OCI-LY7 (cell line): ENCODE results near the gene HIGD2B. TPM values are rescaled to one million over a fixed set of nuclear protein-coding genes. Genes with fewer than 3 reads are reported as not detected.

Source experiments
- BruUV-seq: library from RNA; stranded (reverse); fragments of 400-500 nt; replicated peaks from 2 replicates; lab custom pipeline; 2021; lab: Mats Ljungman, UMichigan
- CTCF ChIA-PET: fragments of 300-600 bp; sonication (Branson Sonifier 250); formaldehyde crosslinking; loops from one replicate; lab custom pipeline; 2022; ENCODE audit warnings: antibody characterized with exemption; ENCODE audit not compliant: unreplicated experiment; lab: Charles Lee
- POLR2A ChIA-PET: fragments of 300-600 bp; sonication (Branson Sonifier 250); formaldehyde crosslinking; loops from one replicate; lab custom pipeline; 2022; ENCODE audit warnings: antibody characterized with exemption; lab: Charles Lee
- DNase-seq: peaks from one replicate; pipeline ENCODE4 v3.0.0-alpha.2; 2015; ENCODE audit warnings: low spot score
- H2AFZ ChIP-seq: fragments of 200-600 bp; sonication (generic), shearing (Covaris generic); 2 replicates; pipeline ENCODE4 v1.6.1; 2014; ENCODE audit warnings: mild to moderate bottlenecking, antibody characterized with exemption, low read length, moderate library complexity
- H3K27ac ChIP-seq: fragments of 200-600 bp; sonication (generic); 2 replicates; pipeline ENCODE4 v1.5.1; 2014; ENCODE audit warnings: mixed run types, low read depth, mild to moderate bottlenecking, moderate library complexity, low read length, inconsistent platforms; ENCODE audit not compliant: poor library complexity, severe bottlenecking
- H3K36me3 ChIP-seq: fragments of 200-600 bp; sonication (generic); 2 replicates; pipeline ENCODE4 v1.6.1; 2014; ENCODE audit warnings: mild to moderate bottlenecking, antibody characterized with exemption, low read length, moderate library complexity, mixed read lengths; ENCODE audit not compliant: insufficient read depth
- H3K4me1 ChIP-seq: fragments of 200-600 bp; sonication (generic); 2 replicates; pipeline ENCODE4 v1.5.1; 2014; ENCODE audit warnings: mild to moderate bottlenecking, low read length; ENCODE audit not compliant: insufficient read depth, poor library complexity, severe bottlenecking
- H3K4me2 ChIP-seq: fragments of 200-600 bp; sonication (generic); 2 replicates; pipeline ENCODE4 v1.6.1; 2014; ENCODE audit warnings: mild to moderate bottlenecking, low read length
- H3K4me3 ChIP-seq: fragments of 200-600 bp; sonication (generic); 2 replicates; pipeline ENCODE4 v1.5.1; 2014; ENCODE audit warnings: mild to moderate bottlenecking, low read depth, low read length; ENCODE audit not compliant: poor library complexity, severe bottlenecking
- H3K79me2 ChIP-seq: fragments of 200-600 bp; sonication (generic); 2 replicates; pipeline ENCODE4 v1.6.1; 2016; ENCODE audit warnings: low read depth, mild to moderate bottlenecking, low read length, moderate library complexity, mixed read lengths; ENCODE audit not compliant: insufficient read depth
- H3K9me2 ChIP-seq: fragments of 200-600 bp; sonication (generic); 2 replicates; pipeline ENCODE4 v1.6.1; 2016; ENCODE audit warnings: mild to moderate bottlenecking, low read length, mixed read lengths; ENCODE audit not compliant: insufficient read depth
- H3K9me3 ChIP-seq: fragments of 200-600 bp; sonication (generic); 2 replicates; pipeline ENCODE4 v1.6.1; 2014; ENCODE audit warnings: mild to moderate bottlenecking, mixed run types, low read length, mixed read lengths
- H4K20me1 ChIP-seq: fragments of 200-600 bp; sonication (generic); 2 replicates; pipeline ENCODE4 v1.6.1; 2014; ENCODE audit warnings: mild to moderate bottlenecking, antibody characterized with exemption, low read length, moderate library complexity, mixed read lengths; ENCODE audit not compliant: insufficient read depth
- EZH2phosphoT487 ChIP-seq: fragments of 200-600 bp; sonication (generic); IDR thresholded peaks from 2 replicates; pipeline ENCODE4 v1.6.1; 2018; ENCODE audit warnings: low read depth, borderline replicate concordance, mild to moderate bottlenecking, mixed run types, antibody characterized with exemption, low read length, moderate library complexity, mixed read lengths
- intact Hi-C: fragments of 100-400 bp; cut with micrococcal nuclease; formaldehyde crosslinking; loops from one replicate; pipeline ENCODE4 v1.10.0; 2022; ENCODE audit not compliant: unreplicated experiment
- total RNA-seq, 2 experiments: library from RNA; depleted of rRNA in 1 of 2; stranded (reverse); fragments of >200 nt in 1 of 2; shearing (Covaris generic) in 1 of 2; gene quantifications; 2 replicates each; pipeline ENCODE4 v1.2.3, GENCODE V29; 2014 to 2022
- TF ChIP-seq, protein P1 (sequence below): fragments of 200-600 bp; sonication (generic); conservative IDR thresholded peaks from 2 replicates; pipeline ENCODE4 v1.5.1; 2014; ENCODE audit warnings: mild to moderate bottlenecking, antibody characterized with exemption, low read length, moderate library complexity, mixed read lengths

The HIGD2B gene
- total RNA-seq, 2 experiments from 2014 or later, result 0.22 TPM; not detected in 1

DNA sequence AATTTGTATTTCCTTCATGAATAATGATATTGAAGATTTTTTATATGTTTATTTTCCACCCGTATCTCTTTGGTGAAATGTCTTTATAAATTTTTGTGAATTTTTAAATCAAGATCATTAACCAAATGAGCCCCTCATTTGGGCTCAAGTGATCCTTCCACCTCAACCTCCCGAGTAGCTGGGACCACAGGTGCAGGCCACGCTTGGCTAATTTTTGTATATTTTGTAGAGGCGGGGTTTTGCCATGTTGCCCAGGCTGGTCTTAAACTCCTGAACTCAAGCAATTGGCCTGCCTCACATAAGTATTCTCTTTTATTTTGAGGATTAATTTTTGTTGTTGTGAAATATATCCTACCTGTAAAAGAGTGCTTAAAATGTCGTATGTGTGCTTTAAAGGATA is 5.0 kb upstream of the HIGD2B start:
- no peaks in the 10 kb centered on the region for H3K9me2 ChIP-seq
- intact Hi-C loops, result loop anchor here (5.0 kb wide), 1 partner anchor 91 kb away; the partner anchor contains the start of gene ADPGK
- peak overlapping the region; percentile 76; the same call in 1 of the 2 replicates for H2AFZ ChIP-seq
- H3K4me1 ChIP-seq, result peaks cover 40% of the 10 kb centered on the region
- peak overlapping the region; percentile 45 for H3K4me3 ChIP-seq
- H3K4me2 ChIP-seq, result peak overlapping the region; percentile 67
- DNase-seq, result peak; percentile 63
- ChIA-PET CTCF (no interaction called here), POLR2A (no interaction called here)
- BruUV-seq, result no TSS peak
- H3K9me3 ChIP-seq, result no peaks in the 10 kb centered on the region; the same call in 1 of the 2 replicates
- H3K36me3 ChIP-seq, result no peaks in the 10 kb centered on the region
- peaks cover 25% of the 10 kb centered on the region; the same call in 1 of the 2 replicates for H3K79me2 ChIP-seq
- no peak for TF ChIP-seq EZH2phosphoT487
- TF ChIP-seq, protein P1, sequence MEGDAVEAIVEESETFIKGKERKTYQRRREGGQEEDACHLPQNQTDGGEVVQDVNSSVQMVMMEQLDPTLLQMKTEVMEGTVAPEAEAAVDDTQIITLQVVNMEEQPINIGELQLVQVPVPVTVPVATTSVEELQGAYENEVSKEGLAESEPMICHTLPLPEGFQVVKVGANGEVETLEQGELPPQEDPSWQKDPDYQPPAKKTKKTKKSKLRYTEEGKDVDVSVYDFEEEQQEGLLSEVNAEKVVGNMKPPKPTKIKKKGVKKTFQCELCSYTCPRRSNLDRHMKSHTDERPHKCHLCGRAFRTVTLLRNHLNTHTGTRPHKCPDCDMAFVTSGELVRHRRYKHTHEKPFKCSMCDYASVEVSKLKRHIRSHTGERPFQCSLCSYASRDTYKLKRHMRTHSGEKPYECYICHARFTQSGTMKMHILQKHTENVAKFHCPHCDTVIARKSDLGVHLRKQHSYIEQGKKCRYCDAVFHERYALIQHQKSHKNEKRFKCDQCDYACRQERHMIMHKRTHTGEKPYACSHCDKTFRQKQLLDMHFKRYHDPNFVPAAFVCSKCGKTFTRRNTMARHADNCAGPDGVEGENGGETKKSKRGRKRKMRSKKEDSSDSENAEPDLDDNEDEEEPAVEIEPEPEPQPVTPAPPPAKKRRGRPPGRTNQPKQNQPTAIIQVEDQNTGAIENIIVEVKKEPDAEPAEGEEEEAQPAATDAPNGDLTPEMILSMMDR, result no peak
- peak overlapping the region; percentile 73 for H3K27ac ChIP-seq
- no peaks in the 10 kb centered on the region for H4K20me1 ChIP-seq

GRCh38 chr15:72688697-72689096 is 2.7 kb upstream of the HIGD2B start:
- no peak for TF ChIP-seq EZH2phosphoT487
- TF ChIP-seq, protein P1, result no peak

DNA sequence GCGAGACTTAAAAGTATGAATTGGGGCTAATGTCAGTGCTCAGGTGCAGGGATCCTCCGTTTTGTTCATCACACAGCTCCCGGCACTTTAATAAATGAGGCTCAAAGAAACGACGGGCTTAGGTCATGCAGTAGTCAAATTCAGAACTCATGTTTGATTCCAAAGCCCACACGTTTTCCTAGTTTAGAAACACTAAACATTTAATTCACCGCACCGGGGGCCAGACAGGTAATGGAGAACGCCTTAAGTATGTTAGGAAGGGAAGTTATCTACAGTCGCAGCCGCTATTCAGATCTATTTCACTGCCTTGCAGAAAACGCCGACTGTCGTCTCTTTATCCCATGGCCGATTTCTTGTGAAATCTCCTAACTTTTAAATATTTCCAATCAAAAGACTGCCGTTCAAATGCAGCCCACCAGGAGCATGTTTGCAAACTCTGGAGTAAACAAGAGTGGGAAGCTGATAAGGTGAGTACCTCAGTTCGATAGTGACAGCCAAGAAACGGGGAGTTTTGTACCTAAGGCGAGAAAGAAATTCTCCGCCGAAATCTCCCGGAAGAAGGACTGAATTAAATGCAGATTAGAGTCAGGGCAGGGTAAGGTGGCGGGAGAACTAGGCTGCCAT is 569 bp downstream of the HIGD2B start:
- H3K36me3 ChIP-seq, result no peaks in the 10 kb centered on the region
- TF ChIP-seq, protein P1, result no peak
- TF ChIP-seq EZH2phosphoT487, result no peak
- H3K79me2 ChIP-seq, result peaks cover 12% of the 10 kb centered on the region; the same call in 1 of the 2 replicates
- H3K4me3 ChIP-seq, result peak overlapping the region; percentile 90
- TSS peak; percentile 99 for BruUV-seq
- no peaks in the 10 kb centered on the region for H4K20me1 ChIP-seq
- POLR2A ChIA-PET, result interaction anchor here (0.7 to 0.9 kb wide), 2 partner anchors 20 to 396 kb away, joined by 3 read pairs; no protein-coding TSS in a partner anchor
- CTCF ChIA-PET, result no interaction called here
- intact Hi-C loops, result loop anchor here (10.0 kb wide), 1 partner anchor 211 kb away; the partner anchor contains the start of gene ARIH1
- H3K4me2 ChIP-seq, result peak overlapping the region; percentile 95
- peak overlapping the region; percentile 91 for H2AFZ ChIP-seq
- peak overlapping the region; percentile 85 for H3K27ac ChIP-seq
- peaks cover 23% of the 10 kb centered on the region for H3K4me1 ChIP-seq
- H3K9me3 ChIP-seq, result no peaks in the 10 kb centered on the region
- no peaks in the 10 kb centered on the region for H3K9me2 ChIP-seq
- DNase-seq, result no peak

More at GRCh38 chr15:72688697-72689096, 2.7 kb upstream of the HIGD2B start:
- BruUV-seq, result no TSS peak
- CTCF ChIA-PET, result no interaction called here
- intact Hi-C loops, result loop anchor here (10.0 kb wide), 1 partner anchor 214 kb away; the partner anchor contains the start of gene ARIH1
- Histone ChIP-seq H4K20me1 (no peaks in the 10 kb centered on the region), H3K4me1 (peaks cover 49% of the 10 kb centered on the region), H2AFZ (no peak overlapping the region), H3K4me3 (no peak overlapping the region), H3K4me2 (no peak overlapping the region), H3K27ac (no peak overlapping the region), H3K36me3 (no peaks in the 10 kb centered on the region), H3K9me3 (no peaks in the 10 kb centered on the region; the same call in 1 of the 2 replicates), H3K79me2 (peaks cover 25% of the 10 kb centered on the region; the same call in 1 of the 2 replicates), H3K9me2 (no peaks in the 10 kb centered on the region)
- POLR2A ChIA-PET, result no interaction called here
- no peak for DNase-seq
